Ishikawa (cell line): Measurements from ENCODE around the gene ARHGAP12.

Source experiments
- CREB1 ChIP-seq: IDR thresholded peaks from 2 replicates; pipeline ENCODE4 v1.6.1; 2012; ENCODE audit warnings: low read depth
- EGR1 ChIP-seq: IDR thresholded peaks from 2 replicates; pipeline ENCODE4 v1.6.1; 2012
- EP300 ChIP-seq: IDR thresholded peaks from 2 replicates; pipeline ENCODE4 v1.6.1; 2012; ENCODE audit warnings: borderline replicate concordance
- RAD21 ChIP-seq: IDR thresholded peaks from 2 replicates; pipeline ENCODE4 v1.6.1; 2012; ENCODE audit warnings: low read depth
- TAF1 ChIP-seq: IDR thresholded peaks from 2 replicates; pipeline ENCODE4 v1.6.1; 2012; ENCODE audit warnings: low read depth, mild to moderate bottlenecking
- TCF12 ChIP-seq: IDR thresholded peaks from 2 replicates; pipeline ENCODE4 v1.6.1; 2012; ENCODE audit warnings: low read depth
- YY1 ChIP-seq: IDR thresholded peaks from 2 replicates; pipeline ENCODE4 v1.6.1; 2012; ENCODE audit warnings: low read depth
- ZBTB7A ChIP-seq: IDR thresholded peaks from 2 replicates; pipeline ENCODE4 v1.6.1; 2012; ENCODE audit warnings: low read depth
- TF ChIP-seq, protein P1 (sequence below): IDR thresholded peaks from 2 replicates; pipeline ENCODE4 v1.6.1; 2012
- TF ChIP-seq, protein P2 (sequence below): IDR thresholded peaks from 2 replicates; pipeline ENCODE4 v1.6.1; 2012; ENCODE audit warnings: low read depth, mild to moderate bottlenecking

DNA sequence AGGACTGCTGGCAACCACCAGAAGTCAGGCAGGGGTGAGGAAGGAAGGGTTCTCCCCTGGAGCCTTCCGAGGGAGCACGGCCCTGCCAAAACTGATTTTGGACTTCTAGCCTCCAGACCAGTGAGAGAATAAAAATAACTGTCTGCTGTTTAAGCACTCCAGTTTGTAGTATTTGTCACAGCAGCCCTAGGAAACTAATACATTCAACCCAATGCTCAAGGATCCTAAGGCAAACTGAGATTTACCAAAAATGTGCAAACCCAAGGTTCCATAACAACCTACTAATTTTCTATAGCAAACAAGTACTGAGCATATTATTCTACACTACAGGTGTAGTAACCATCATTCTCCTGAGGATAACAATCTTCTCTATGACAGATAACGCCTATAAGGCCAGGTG lies 18.6 kb downstream of the ARHGAP12 start:
- TF ChIP-seq, protein P1, sequence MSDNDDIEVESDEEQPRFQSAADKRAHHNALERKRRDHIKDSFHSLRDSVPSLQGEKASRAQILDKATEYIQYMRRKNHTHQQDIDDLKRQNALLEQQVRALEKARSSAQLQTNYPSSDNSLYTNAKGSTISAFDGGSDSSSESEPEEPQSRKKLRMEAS = no peak
- TF ChIP-seq YY1 (no peak), CREB1 (no peak), EP300 (no peak), EGR1 (no peak), ZBTB7A (no peak), RAD21 (no peak), TAF1 (no peak), TCF12 (no peak)
- TF ChIP-seq, protein P2, sequence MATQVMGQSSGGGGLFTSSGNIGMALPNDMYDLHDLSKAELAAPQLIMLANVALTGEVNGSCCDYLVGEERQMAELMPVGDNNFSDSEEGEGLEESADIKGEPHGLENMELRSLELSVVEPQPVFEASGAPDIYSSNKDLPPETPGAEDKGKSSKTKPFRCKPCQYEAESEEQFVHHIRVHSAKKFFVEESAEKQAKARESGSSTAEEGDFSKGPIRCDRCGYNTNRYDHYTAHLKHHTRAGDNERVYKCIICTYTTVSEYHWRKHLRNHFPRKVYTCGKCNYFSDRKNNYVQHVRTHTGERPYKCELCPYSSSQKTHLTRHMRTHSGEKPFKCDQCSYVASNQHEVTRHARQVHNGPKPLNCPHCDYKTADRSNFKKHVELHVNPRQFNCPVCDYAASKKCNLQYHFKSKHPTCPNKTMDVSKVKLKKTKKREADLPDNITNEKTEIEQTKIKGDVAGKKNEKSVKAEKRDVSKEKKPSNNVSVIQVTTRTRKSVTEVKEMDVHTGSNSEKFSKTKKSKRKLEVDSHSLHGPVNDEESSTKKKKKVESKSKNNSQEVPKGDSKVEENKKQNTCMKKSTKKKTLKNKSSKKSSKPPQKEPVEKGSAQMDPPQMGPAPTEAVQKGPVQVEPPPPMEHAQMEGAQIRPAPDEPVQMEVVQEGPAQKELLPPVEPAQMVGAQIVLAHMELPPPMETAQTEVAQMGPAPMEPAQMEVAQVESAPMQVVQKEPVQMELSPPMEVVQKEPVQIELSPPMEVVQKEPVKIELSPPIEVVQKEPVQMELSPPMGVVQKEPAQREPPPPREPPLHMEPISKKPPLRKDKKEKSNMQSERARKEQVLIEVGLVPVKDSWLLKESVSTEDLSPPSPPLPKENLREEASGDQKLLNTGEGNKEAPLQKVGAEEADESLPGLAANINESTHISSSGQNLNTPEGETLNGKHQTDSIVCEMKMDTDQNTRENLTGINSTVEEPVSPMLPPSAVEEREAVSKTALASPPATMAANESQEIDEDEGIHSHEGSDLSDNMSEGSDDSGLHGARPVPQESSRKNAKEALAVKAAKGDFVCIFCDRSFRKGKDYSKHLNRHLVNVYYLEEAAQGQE = no peak
